Thoracic aorta (tissue), 2 donors: Measurements from ENCODE around the gene FKBP1B. TPM values are rescaled to one million over a fixed set of nuclear protein-coding genes. Genes with fewer than 3 reads are reported as not detected.

ENCODE experiments used
- ATAC-seq: fragments of 150-250 bp; one replicate; pipeline ENCODE4 v1.8.0; 2017; ENCODE audit warnings: low read depth; ENCODE audit not compliant: insufficient number of reproducible peaks, low FRiP score
- DNase-seq: peaks from one replicate; pipeline ENCODE4 v3.0.0-alpha.2; 2020; ENCODE audit warnings: low spot score
- H3K27ac ChIP-seq, 2 donors: fragments of 200-600 bp; sonication (generic); 1 replicate in 1 of 2; 2 replicates in 1 of 2; pipeline ENCODE4 v1.5.1; 2016; ENCODE audit warnings: mild to moderate bottlenecking in 2 of 2, moderate library complexity in 2 of 2
- H3K27me3 ChIP-seq: fragments of 200-600 bp; sonication (generic); replicated peaks from 2 replicates; pipeline ENCODE4 v1.6.0; 2016; ENCODE audit warnings: mild to moderate bottlenecking; ENCODE audit not compliant: insufficient read depth
- H3K36me3 ChIP-seq: fragments of 200-600 bp; sonication (generic); one replicate; pipeline ENCODE4 v1.5.1; 2016
- H3K4me1 ChIP-seq, 2 donors: fragments of 200-600 bp; sonication (generic); 1 replicate in 1 of 2; 2 replicates in 1 of 2; pipeline versions ENCODE4 v1.5.1 to v1.6.0; 2016; ENCODE audit warnings: low read depth in 2 of 2, mild to moderate bottlenecking in 1 of 2; ENCODE audit not compliant: control insufficient read depth in 1 of 2
- H3K4me3 ChIP-seq: fragments of 200-600 bp; sonication (generic); 2 replicates; pipeline ENCODE4 v1.5.1; 2016; ENCODE audit warnings: mild to moderate bottlenecking
- H3K9me3 ChIP-seq: fragments of 200-600 bp; sonication (generic); 2 replicates; pipeline ENCODE4 v1.5.1; 2016
- CTCF ChIP-seq: fragments of 200-600 bp; sonication (generic); IDR thresholded peaks from one replicate; pipeline ENCODE4 v1.5.1; 2019; ENCODE audit warnings: antibody characterized with exemption
- total RNA-seq, 2 donors: library from RNA; depleted of rRNA; stranded (reverse); fragments of >200 nt; gene quantifications; one replicate each; pipeline versions ENCODE4 v1.1.0 to v1.2.3, GENCODE V29; 2016

The FKBP1B gene
- total RNA-seq, 2 donors from 2014 or later: 7.3 to 12.5 TPM

DNA sequence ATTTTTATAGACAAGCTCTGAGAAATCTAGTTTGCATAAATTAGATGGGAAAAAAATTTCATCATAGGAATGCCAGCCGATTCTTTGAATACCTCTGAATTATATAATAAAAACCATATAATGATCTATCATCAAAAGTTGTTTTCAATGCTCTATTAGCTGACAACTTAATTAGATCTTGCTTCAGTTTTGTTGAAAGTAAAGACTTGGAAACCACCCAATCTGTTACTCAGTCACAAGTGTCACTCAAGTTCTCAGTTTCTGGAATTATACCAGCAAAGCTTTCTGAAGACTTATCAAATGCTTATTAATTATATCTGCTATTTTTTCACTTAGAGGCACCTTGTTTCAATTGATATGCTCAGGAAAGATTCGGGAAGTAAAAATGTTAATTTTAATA is 52.5 kb downstream of the FKBP1B start:
- DNase-seq (no peak), ATAC-seq (no peak)
- Histone ChIP-seq H3K27me3 (no peaks in the 10 kb centered on the region), H3K4me1 (no peaks in the 10 kb centered on the region), H3K9me3 (no peaks in the 10 kb centered on the region), H3K36me3 (peaks cover 6% of the 10 kb centered on the region), H3K4me3 (no peak overlapping the region), H3K27ac (no peak overlapping the region)
- no peak for TF ChIP-seq CTCF

- H3K9me3 ChIP-seq: no peaks in the 10 kb centered on the region
- no peaks in the 10 kb centered on the region for H3K27me3 ChIP-seq
- DNase-seq (no peak), ATAC-seq (no peak)
- H3K36me3 ChIP-seq: peaks cover 6% of the 10 kb centered on the region
- no peak for TF ChIP-seq CTCF
- H3K4me1 ChIP-seq: no peaks in the 10 kb centered on the region
- H3K4me3 ChIP-seq: no peak overlapping the region
- H3K27ac ChIP-seq: no peak overlapping the region
These were observed 53.1 kb downstream of the FKBP1B start for GRCh38 chr2:24102677-24103076.

- Histone ChIP-seq H3K9me3 (no peaks in the 10 kb centered on the region), H3K27ac (no peak overlapping the region)
These were observed 54.6 kb downstream of the FKBP1B start for GRCh38 chr2:24104110-24104650.

DNA sequence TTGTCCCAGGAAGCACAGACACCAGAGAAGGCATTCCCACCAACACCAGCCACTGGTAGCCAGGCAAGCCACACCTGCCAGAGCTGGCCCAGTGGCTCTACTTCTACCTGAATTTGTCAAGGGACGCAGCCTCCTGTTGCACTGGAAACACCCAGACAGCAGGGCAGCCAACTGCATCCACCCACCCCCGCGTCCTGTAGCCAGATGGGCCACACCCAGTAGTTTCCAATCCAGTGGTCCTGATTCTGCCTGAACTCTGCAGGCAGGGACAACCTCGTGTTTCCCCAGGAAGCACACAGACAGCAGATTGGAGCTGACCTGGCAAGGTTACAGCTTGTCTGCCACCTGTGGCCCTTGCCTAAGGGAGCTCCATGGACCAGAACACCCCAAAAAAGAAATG is 55.4 kb downstream of the FKBP1B start:
- Histone ChIP-seq H3K9me3 (no peaks in the 10 kb centered on the region), H3K4me3 (no peak overlapping the region), H3K4me1 (no peaks in the 10 kb centered on the region), H3K27ac (no peak overlapping the region), H3K27me3 (no peaks in the 10 kb centered on the region), H3K36me3 (peaks cover 6% of the 10 kb centered on the region)
- ATAC-seq (no peak), DNase-seq (no peak)
- no peak for TF ChIP-seq CTCF

More at GRCh38 chr2:24104110-24104650, 54.6 kb downstream of the FKBP1B start:
- ATAC-seq (no peak), DNase-seq (no peak)
- Histone ChIP-seq H3K4me3 (no peak overlapping the region), H3K36me3 (peaks cover 6% of the 10 kb centered on the region), H3K4me1 (no peaks in the 10 kb centered on the region), H3K27me3 (no peaks in the 10 kb centered on the region)
- no peak for TF ChIP-seq CTCF

- no peaks in the 10 kb centered on the region for H3K27me3 ChIP-seq
- H3K4me3 ChIP-seq: no peak overlapping the region
- H3K36me3 ChIP-seq: peaks cover 6% of the 10 kb centered on the region
- no peak overlapping the region for H3K27ac ChIP-seq
- H3K4me1 ChIP-seq: no peaks in the 10 kb centered on the region
- H3K9me3 ChIP-seq: no peaks in the 10 kb centered on the region
- no peak for TF ChIP-seq CTCF
- DNase-seq (no peak), ATAC-seq (no peak)
These were observed 56.3 kb downstream of the FKBP1B start for GRCh38 chr2:24105816-24106215.
